GM20000 (cell line): ENCODE measurements around the gene NR2E3.

Experiments
- DNase-seq: peaks from one replicate; pipeline ENCODE4 v3.0.0; 2012; ENCODE audit warnings: low spot score
- CTCF ChIP-seq: IDR thresholded peaks from 2 replicates; pipeline ENCODE4 v1.5.1; 2012; ENCODE audit warnings: mild to moderate bottlenecking, control low read depth; ENCODE audit errors: extremely low read depth, missing control alignments

Gene NR2E3

DNA sequence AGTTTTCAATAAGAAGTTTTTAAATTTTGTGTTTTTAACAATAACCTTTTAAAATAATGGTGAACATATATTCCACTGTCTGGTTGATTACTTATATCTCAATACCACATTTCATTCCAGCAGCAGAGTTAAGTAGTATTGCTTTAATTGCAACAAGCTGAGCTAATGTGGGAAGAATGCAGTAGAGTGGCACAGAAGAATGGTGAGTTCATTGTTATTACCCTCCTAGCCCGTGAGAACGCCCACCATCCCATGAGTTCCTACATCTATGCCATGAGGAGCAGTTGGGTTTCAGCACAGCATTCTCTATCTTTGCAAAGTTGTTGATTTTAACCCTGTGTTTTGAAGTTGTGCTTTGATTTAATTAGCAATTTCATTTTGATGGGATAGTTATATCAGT is 17.8 kb upstream of the NR2E3 start:
- no peak for DNase-seq

DNA sequence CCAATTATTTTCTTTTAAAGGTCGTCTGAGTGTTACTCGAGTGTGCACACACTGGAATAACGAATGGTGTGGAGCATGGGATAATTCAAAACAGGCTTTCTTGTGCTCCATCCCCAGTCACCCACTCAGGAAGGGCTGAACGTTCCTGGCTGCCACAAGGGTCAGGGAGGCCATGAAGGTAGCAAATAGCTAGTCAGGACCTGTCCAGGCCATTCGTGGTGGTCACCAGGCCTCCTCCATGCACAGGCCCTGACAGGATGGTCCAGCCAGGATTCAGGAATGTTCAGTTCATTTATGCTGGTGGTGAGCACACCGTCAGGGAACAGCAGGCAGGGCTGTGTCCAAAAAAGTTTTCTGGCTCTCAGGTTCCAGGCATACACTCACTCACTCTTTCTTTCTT is 11.7 kb upstream of the NR2E3 start:
- no peak for DNase-seq
- no peak for TF ChIP-seq CTCF

More for the DNA sequence above, 17.8 kb upstream of the NR2E3 start:
- TF ChIP-seq CTCF: no peak

- TF ChIP-seq CTCF: no peak
- no peak for DNase-seq
Measured at GRCh38 chr15:71800190-71800589, 10.2 kb upstream of the NR2E3 start.

GRCh38 chr15:71800835-71801745 is 9.3 kb upstream of the NR2E3 start:
- peak; percentile 70 for DNase-seq
- TF ChIP-seq CTCF: peak; percentile 38

GRCh38 chr15:71801935-71802655 is 8.3 kb upstream of the NR2E3 start:
- TF ChIP-seq CTCF: no peak
- no peak for DNase-seq

- peak; percentile 58 for DNase-seq
- no peak for TF ChIP-seq CTCF
Measured at GRCh38 chr15:71802770-71803169, 7.6 kb upstream of the NR2E3 start.

DNA sequence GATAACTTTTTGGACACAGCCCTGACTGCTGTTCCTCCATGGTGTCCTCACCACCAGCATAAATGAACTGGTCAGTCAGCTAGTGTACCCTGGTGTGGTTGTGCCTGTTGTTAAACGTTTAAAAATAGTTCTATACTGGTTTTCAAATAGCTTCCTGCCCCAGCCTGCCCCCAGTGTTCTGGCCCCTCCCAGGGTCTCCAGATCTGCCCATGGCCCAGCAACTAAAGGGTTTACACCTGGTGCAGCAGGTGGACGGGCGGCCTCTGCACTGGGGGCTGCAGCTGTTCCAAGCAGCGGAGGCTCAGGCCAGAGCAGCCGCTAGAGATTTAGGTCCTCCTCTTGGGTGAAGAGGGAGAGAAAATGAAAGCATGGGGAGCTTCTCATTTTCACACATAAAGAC is 6.1 kb upstream of the NR2E3 start:
- DNase-seq: no peak
- TF ChIP-seq CTCF: no peak
